Measurements from ENCODE around the gene SLC36A3. TPM values are rescaled to one million over a fixed set of nuclear protein-coding genes. Genes with fewer than 3 reads are reported as not detected.

Gene SLC36A3
- total and polyA plus RNA-seq, 5 donors from 2014 or later = not detected

GRCh38 chr5:151338734-151339133 is 35.2 kb upstream of the SLC36A3 start:
- no peak overlapping the region for H3K27ac ChIP-seq (ENCODE audit: insufficient read depth, low read length, poor library complexity, severe bottlenecking)
- ATAC-seq (ENCODE audit: low read depth in 2 of 2) (no peak), DNase-seq (no peak)
- H3K4me3 ChIP-seq (ENCODE audit: low read depth, low read length) = no peak overlapping the region
- Mint-ChIP-seq H3K9me3 (peaks cover 0 to 2% (median 0%) of the 10 kb centered on the region in 7 donors), H3K36me3 (no peaks in the 10 kb centered on the region), H3K27ac (no peak overlapping the region), H3K4me3 (no peak overlapping the region), H3K27me3 (peaks cover 24% of the 10 kb centered on the region), H3K4me1 (no peaks in the 10 kb centered on the region)
- H3K9me3 ChIP-seq (ENCODE audit: control insufficient read depth in 2 of 2, low read length in 2 of 2) = no peaks in the 10 kb centered on the region
- no peaks in the 10 kb centered on the region for H3K36me3 ChIP-seq (ENCODE audit: control insufficient read depth, insufficient read depth, low read length)
- H3K27me3 ChIP-seq (ENCODE audit: control insufficient read depth, insufficient read depth, low read length) = peaks cover 10% of the 10 kb centered on the region
- H3K4me1 ChIP-seq (ENCODE audit: control insufficient read depth, insufficient read depth, low read length, poor library complexity, severe bottlenecking) = no peaks in the 10 kb centered on the region

DNA sequence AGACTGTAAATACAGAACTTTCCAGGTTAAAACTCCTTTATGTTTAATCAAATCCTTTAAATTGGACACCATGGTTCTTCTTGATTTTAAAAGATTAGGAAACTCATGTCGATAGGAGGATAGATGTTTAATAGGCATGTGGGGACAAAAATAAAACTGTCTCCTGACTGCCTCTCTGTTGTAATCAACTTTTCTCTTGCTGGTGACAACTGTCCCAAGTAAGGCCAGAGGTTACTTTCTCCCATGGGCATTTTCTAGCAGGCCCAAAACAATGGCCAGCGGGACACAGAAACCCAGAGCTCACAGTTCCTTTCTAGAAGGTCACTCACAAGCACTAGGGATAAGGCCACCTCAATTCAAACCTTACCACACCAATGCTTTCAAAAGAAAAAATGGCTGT is 29.3 kb upstream of the SLC36A3 start:
- Histone ChIP-seq H3K27me3 (ENCODE audit: control insufficient read depth, insufficient read depth, low read length) (peaks cover 3% of the 10 kb centered on the region), H3K36me3 (ENCODE audit: control insufficient read depth, insufficient read depth, low read length) (no peaks in the 10 kb centered on the region), H3K4me1 (ENCODE audit: control insufficient read depth, insufficient read depth, low read length, poor library complexity, severe bottlenecking) (no peaks in the 10 kb centered on the region), H3K27ac (ENCODE audit: insufficient read depth, low read length, poor library complexity, severe bottlenecking) (no peak overlapping the region), H3K4me3 (ENCODE audit: low read depth, low read length) (no peak overlapping the region), H3K9me3 (ENCODE audit: control insufficient read depth in 2 of 2, low read length in 2 of 2) (no peaks in the 10 kb centered on the region)
- no peak overlapping the region for H3K27ac Mint-ChIP-seq
- ATAC-seq (ENCODE audit: low read depth in 2 of 2) (no peak), DNase-seq (no peak)
- no peaks in the 10 kb centered on the region for H3K36me3 Mint-ChIP-seq
- H3K9me3 Mint-ChIP-seq = peaks cover 0 to 1% (median 0%) of the 10 kb centered on the region in 7 donors
- no peak overlapping the region for H3K4me3 Mint-ChIP-seq
- H3K4me1 Mint-ChIP-seq = no peaks in the 10 kb centered on the region
- H3K27me3 Mint-ChIP-seq = peaks cover 37% of the 10 kb centered on the region

- Mint-ChIP-seq H3K36me3 (no peaks in the 10 kb centered on the region), H3K4me1 (no peaks in the 10 kb centered on the region), H3K9me3 (peaks cover 0 to 2% (median 0%) of the 10 kb centered on the region in 7 donors), H3K4me3 (no peak overlapping the region), H3K27ac (no peak overlapping the region), H3K27me3 (peaks cover 42% of the 10 kb centered on the region)
- Histone ChIP-seq H3K27ac (ENCODE audit: insufficient read depth, low read length, poor library complexity, severe bottlenecking) (no peak overlapping the region), H3K4me3 (ENCODE audit: low read depth, low read length) (no peak overlapping the region), H3K4me1 (ENCODE audit: control insufficient read depth, insufficient read depth, low read length, poor library complexity, severe bottlenecking) (no peaks in the 10 kb centered on the region), H3K27me3 (ENCODE audit: control insufficient read depth, insufficient read depth, low read length) (peaks cover 3% of the 10 kb centered on the region), H3K36me3 (ENCODE audit: control insufficient read depth, insufficient read depth, low read length) (no peaks in the 10 kb centered on the region), H3K9me3 (ENCODE audit: control insufficient read depth in 2 of 2, low read length in 2 of 2) (no peaks in the 10 kb centered on the region)
- DNase-seq = peak in 1 of 3 donors; percentile 15
- no peak for ATAC-seq (ENCODE audit: low read depth in 2 of 2)
Measured at GRCh38 chr5:151328734-151329133, 25.2 kb upstream of the SLC36A3 start.

- H3K27ac ChIP-seq (ENCODE audit: insufficient read depth, low read length, poor library complexity, severe bottlenecking) = no peak overlapping the region
- ATAC-seq (ENCODE audit: low read depth in 2 of 2) = no peak
- Mint-ChIP-seq H3K27ac (no peak overlapping the region), H3K9me3 (peaks cover 0 to 2% (median 0%) of the 10 kb centered on the region in 7 donors), H3K27me3 (peaks cover 41% of the 10 kb centered on the region), H3K36me3 (no peaks in the 10 kb centered on the region), H3K4me1 (no peaks in the 10 kb centered on the region), H3K4me3 (no peak overlapping the region)
- H3K36me3 ChIP-seq (ENCODE audit: control insufficient read depth, insufficient read depth, low read length) = no peaks in the 10 kb centered on the region
- peaks cover 3% of the 10 kb centered on the region for H3K27me3 ChIP-seq (ENCODE audit: control insufficient read depth, insufficient read depth, low read length)
- no peaks in the 10 kb centered on the region for H3K4me1 ChIP-seq (ENCODE audit: control insufficient read depth, insufficient read depth, low read length, poor library complexity, severe bottlenecking)
- no peak overlapping the region for H3K4me3 ChIP-seq (ENCODE audit: low read depth, low read length)
- H3K9me3 ChIP-seq (ENCODE audit: control insufficient read depth in 2 of 2, low read length in 2 of 2) = no peaks in the 10 kb centered on the region
- no peak for DNase-seq
Measured at GRCh38 chr5:151327585-151327984, 24.0 kb upstream of the SLC36A3 start.

GRCh38 chr5:151326266-151326665 is 22.7 kb upstream of the SLC36A3 start:
- DNase-seq (no peak), ATAC-seq (ENCODE audit: low read depth in 2 of 2) (no peak)
- no peaks in the 10 kb centered on the region for H3K4me1 ChIP-seq (ENCODE audit: control insufficient read depth, insufficient read depth, low read length, poor library complexity, severe bottlenecking)
- Mint-ChIP-seq H3K9me3 (peaks cover 0 to 2% (median 0%) of the 10 kb centered on the region in 7 donors), H3K4me1 (no peaks in the 10 kb centered on the region), H3K4me3 (no peak overlapping the region), H3K27me3 (peaks cover 40% of the 10 kb centered on the region), H3K27ac (no peak overlapping the region), H3K36me3 (no peaks in the 10 kb centered on the region)
- no peaks in the 10 kb centered on the region for H3K9me3 ChIP-seq (ENCODE audit: control insufficient read depth in 2 of 2, low read length in 2 of 2)
- no peak overlapping the region for H3K4me3 ChIP-seq (ENCODE audit: low read depth, low read length)
- no peak overlapping the region for H3K27ac ChIP-seq (ENCODE audit: insufficient read depth, low read length, poor library complexity, severe bottlenecking)
- H3K27me3 ChIP-seq (ENCODE audit: control insufficient read depth, insufficient read depth, low read length) = peaks cover 3% of the 10 kb centered on the region
- no peaks in the 10 kb centered on the region for H3K36me3 ChIP-seq (ENCODE audit: control insufficient read depth, insufficient read depth, low read length)

DNA sequence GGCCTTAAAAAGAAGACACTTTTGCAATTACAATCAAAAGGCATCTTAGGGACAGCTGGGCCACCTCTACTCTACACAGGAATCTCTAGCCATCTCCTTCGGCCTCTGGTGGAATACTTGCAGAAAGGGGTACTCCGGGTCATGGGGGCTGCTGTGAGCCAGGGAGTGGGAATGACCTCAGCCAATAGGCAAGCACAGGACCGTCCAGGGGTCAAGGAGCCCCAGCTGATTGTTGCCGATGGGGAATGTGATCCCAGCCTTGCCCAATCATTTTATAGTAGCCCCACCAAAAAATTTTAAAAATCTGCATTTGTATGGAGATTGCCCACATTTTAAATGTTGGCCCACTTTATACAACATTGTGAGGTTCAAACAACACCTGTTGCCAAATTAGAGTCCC is 16.9 kb upstream of the SLC36A3 start:
- Histone ChIP-seq H3K27me3 (ENCODE audit: control insufficient read depth, insufficient read depth, low read length) (no peaks in the 10 kb centered on the region), H3K27ac (ENCODE audit: insufficient read depth, low read length, poor library complexity, severe bottlenecking) (no peak overlapping the region), H3K4me3 (ENCODE audit: low read depth, low read length) (no peak overlapping the region), H3K4me1 (ENCODE audit: control insufficient read depth, insufficient read depth, low read length, poor library complexity, severe bottlenecking) (no peaks in the 10 kb centered on the region), H3K36me3 (ENCODE audit: control insufficient read depth, insufficient read depth, low read length) (no peaks in the 10 kb centered on the region), H3K9me3 (ENCODE audit: control insufficient read depth in 2 of 2, low read length in 2 of 2) (no peaks in the 10 kb centered on the region)
- Mint-ChIP-seq H3K27me3 (peaks cover 21% of the 10 kb centered on the region), H3K4me3 (no peak overlapping the region), H3K27ac (no peak overlapping the region), H3K9me3 (no peaks in the 10 kb centered on the region), H3K36me3 (no peaks in the 10 kb centered on the region), H3K4me1 (peaks cover 0 to 3% (median 0%) of the 10 kb centered on the region in 4 donors)
- DNase-seq = no peak
- no peak for ATAC-seq (ENCODE audit: low read depth in 2 of 2)

DNA sequence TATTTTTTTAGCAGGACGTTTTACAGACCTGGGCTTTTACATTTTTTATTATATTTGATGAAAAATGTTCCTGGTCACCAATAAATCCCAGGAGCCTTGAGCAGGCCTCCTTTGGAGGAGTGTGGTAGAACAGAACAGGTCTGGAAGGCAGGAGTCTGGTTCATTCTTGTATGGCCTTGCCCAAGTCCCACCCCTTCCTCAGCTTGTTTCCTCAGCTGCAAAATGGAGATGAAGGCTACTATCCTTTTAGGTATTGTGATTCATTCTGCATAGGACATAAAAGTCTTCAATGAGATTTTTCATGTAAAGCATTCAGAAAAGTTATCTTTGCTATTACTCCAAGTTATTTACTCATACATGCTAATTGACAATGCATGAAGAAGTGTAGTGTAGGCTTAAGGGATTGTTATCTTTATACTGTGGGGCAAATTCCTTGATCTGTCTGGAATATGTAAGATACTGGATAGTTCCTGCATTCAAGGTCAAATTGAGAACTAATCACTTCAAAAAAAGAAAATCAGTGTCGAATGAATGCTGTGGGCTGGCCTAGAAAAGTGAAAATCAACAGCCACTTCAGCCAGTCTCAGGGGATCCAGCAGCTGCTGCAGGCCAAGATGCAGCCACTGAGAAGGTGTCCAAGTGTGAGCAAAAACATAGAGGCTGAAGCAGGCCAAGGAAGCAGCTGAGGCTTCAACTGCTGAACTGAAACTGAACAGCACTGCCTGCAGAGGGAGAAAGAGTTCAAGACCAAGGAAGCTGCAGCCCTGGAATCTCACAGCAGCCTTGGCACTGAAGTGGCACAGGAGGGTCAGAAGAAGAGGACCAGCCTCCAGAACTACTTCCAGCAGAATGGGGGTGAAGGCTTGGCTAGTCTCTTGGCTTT is 15.5 kb upstream of the SLC36A3 start:
- ATAC-seq (ENCODE audit: low read depth in 2 of 2) (no peak), DNase-seq (no peak)
- Histone ChIP-seq H3K4me3 (ENCODE audit: low read depth, low read length) (no peak overlapping the region), H3K4me1 (ENCODE audit: control insufficient read depth, insufficient read depth, low read length, poor library complexity, severe bottlenecking) (no peaks in the 10 kb centered on the region), H3K27ac (ENCODE audit: insufficient read depth, low read length, poor library complexity, severe bottlenecking) (no peak overlapping the region), H3K9me3 (ENCODE audit: control insufficient read depth in 2 of 2, low read length in 2 of 2) (no peaks in the 10 kb centered on the region), H3K36me3 (ENCODE audit: control insufficient read depth, insufficient read depth, low read length) (no peaks in the 10 kb centered on the region), H3K27me3 (ENCODE audit: control insufficient read depth, insufficient read depth, low read length) (no peaks in the 10 kb centered on the region)
- Mint-ChIP-seq H3K27ac (peak overlapping the region in 1 of 3 donors; percentile 27), H3K4me1 (peaks cover 0 to 3% (median 0%) of the 10 kb centered on the region in 4 donors), H3K4me3 (no peak overlapping the region), H3K27me3 (peaks cover 32% of the 10 kb centered on the region), H3K9me3 (no peaks in the 10 kb centered on the region), H3K36me3 (no peaks in the 10 kb centered on the region)

GRCh38 chr5:151317871-151318270 is 14.3 kb upstream of the SLC36A3 start:
- Histone ChIP-seq H3K27me3 (ENCODE audit: control insufficient read depth, insufficient read depth, low read length) (no peaks in the 10 kb centered on the region), H3K4me3 (ENCODE audit: low read depth, low read length) (no peak overlapping the region), H3K27ac (ENCODE audit: insufficient read depth, low read length, poor library complexity, severe bottlenecking) (no peak overlapping the region), H3K9me3 (ENCODE audit: control insufficient read depth in 2 of 2, low read length in 2 of 2) (no peaks in the 10 kb centered on the region), H3K36me3 (ENCODE audit: control insufficient read depth, insufficient read depth, low read length) (no peaks in the 10 kb centered on the region), H3K4me1 (ENCODE audit: control insufficient read depth, insufficient read depth, low read length, poor library complexity, severe bottlenecking) (no peaks in the 10 kb centered on the region)
- H3K36me3 Mint-ChIP-seq = no peaks in the 10 kb centered on the region
- peak overlapping the region in 1 of 3 donors; percentile 15 for H3K27ac Mint-ChIP-seq
- peaks cover 40% of the 10 kb centered on the region for H3K27me3 Mint-ChIP-seq
- H3K4me3 Mint-ChIP-seq = no peak overlapping the region
- no peak for ATAC-seq (ENCODE audit: low read depth in 2 of 2)
- peaks cover 0 to 3% (median 0%) of the 10 kb centered on the region in 4 donors for H3K4me1 Mint-ChIP-seq
- DNase-seq = no peak
- H3K9me3 Mint-ChIP-seq = peaks cover 0 to 2% (median 0%) of the 10 kb centered on the region in 7 donors
